ENCODE measurements around the gene PARD6A. TPM values are rescaled to one million over a fixed set of nuclear protein-coding genes. Genes with fewer than 3 reads are reported as not detected.

Gene PARD6A
- total and polyA plus RNA-seq, 2 of the 4 experiments (the other 2 are of a cell fraction): 0.36 to 0.55 TPM

DNA sequence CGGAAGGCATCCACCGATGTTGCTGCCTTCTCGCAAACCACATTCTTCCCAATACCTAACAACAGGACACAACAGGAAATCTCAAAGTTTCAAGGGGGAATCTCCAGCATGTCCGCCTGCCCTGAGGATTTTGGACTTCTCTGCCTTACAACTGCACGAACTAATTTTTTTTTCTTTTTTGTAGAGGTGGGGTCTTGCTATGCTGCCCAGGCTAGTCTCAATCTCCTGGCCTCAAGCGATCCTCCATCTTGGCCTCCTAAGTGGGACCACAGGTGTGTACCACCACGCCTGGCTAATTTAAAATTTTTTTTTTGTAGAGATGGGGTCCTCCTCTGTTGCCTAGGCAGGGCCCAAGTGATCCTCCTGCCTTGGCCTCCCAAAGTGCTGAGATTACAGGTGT, 15.2 kb downstream of the PARD6A start:
- no peak overlapping the region for H2BK15ac ChIP-seq (ENCODE audit: low read depth, low read length)
- no peak overlapping the region for H3K4me3 ChIP-seq (ENCODE audit: insufficient read depth, low read depth, low read length)
- POLR2A ChIA-PET (ENCODE audit: unreplicated experiment): no interaction called here
- 0 out of 2 replicates have a peak, but pooled peaks cover 3% of the 10 kb centered on the region for H3K9me1 ChIP-seq (ENCODE audit: insufficient read depth, low read length)
- H4K91ac ChIP-seq (ENCODE audit: insufficient read depth, low read depth, low read length): no peak overlapping the region
- TF ChIP-seq RAD21 (IDR thresholded peaks at IDR 0.05; ENCODE audit: low read length) (no peak), RFX5 (IDR thresholded peaks at IDR 0.05; ENCODE audit: low read depth, low read length) (no peak), MAFK (IDR thresholded peaks at IDR 0.05; ENCODE audit: low read depth, low read length) (no peak), MAZ (IDR thresholded peaks at IDR 0.05; ENCODE audit: borderline replicate concordance, low read depth, low read length) (no peak)
- H3K56ac ChIP-seq (ENCODE audit: extremely low read depth, insufficient read depth, low read length): no peak overlapping the region
- no peak overlapping the region for H3K23ac ChIP-seq (ENCODE audit: low read depth, low read length)
- no peak overlapping the region for H3K4me2 ChIP-seq (ENCODE audit: low read depth, low read length)
- H3K9ac ChIP-seq (ENCODE audit: low read depth, low read length): no peak overlapping the region
- in situ Hi-C loops (cut with MboI; ENCODE audit: low sequenced_read_pairs) (no loop called here), intact Hi-C loops (cut with micrococcal nuclease) (loop anchor here (10.0 kb wide), 1 partner anchor 359 kb away; no protein-coding TSS in a partner anchor), dilution Hi-C loops (cut with HindIII; ENCODE audit: low sequenced_read_pairs, unreplicated experiment) (no loop called here)
- no peaks in the 10 kb centered on the region for H3K9me3 ChIP-seq (ENCODE audit: control insufficient read depth, insufficient read depth, low read length)
- no peak for ATAC-seq (ENCODE audit: low read depth)
- H3K79me1 ChIP-seq (ENCODE audit: low read depth in 1 of 2, low read length in 2 of 2): peaks cover 0 to 16% of the 10 kb centered on the region in 2 experiments; a peak in 2 of 4 replicates
- CTCF ChIA-PET: no interaction called here
- H3K27me3 ChIP-seq (ENCODE audit: control insufficient read depth, insufficient read depth, low read length): no peaks in the 10 kb centered on the region
- H3K36me3 ChIP-seq (ENCODE audit: control insufficient read depth, insufficient read depth, low read length): peaks cover 12% of the 10 kb centered on the region; the same call in 1 of the 2 replicates
- WGBS, 2 experiments (ENCODE audit: extremely low coverage in 2 of 2, insufficient read length in 1 of 2): no CpG with 5 or more reads among the region's 7 CpGs
- no peak overlapping the region for H2BK5ac ChIP-seq (ENCODE audit: low read depth, low read length, poor library complexity, severe bottlenecking)
- no TSS peak for BruUV-seq (replicated peaks)
- no peak overlapping the region for H2AK5ac ChIP-seq (ENCODE audit: low read depth, low read length)
- H2AK9ac ChIP-seq (replicated peaks; ENCODE audit: low read depth, low read length, poor library complexity): no peak overlapping the region
- H3K4ac ChIP-seq (ENCODE audit: low read depth, low read length): no peak overlapping the region
- no peak overlapping the region for H2BK20ac ChIP-seq (ENCODE audit: low read depth, low read length)
- H3K18ac ChIP-seq (ENCODE audit: low read depth, low read length): no peak overlapping the region
- H3K27ac ChIP-seq (ENCODE audit: insufficient read depth, low read length): no peak overlapping the region
- H4K8ac ChIP-seq (ENCODE audit: low read depth in 2 of 2, low read length in 2 of 2): no peak overlapping the region
- no peak overlapping the region for H4K5ac ChIP-seq (ENCODE audit: low read depth, low read length)
- H4K20me1 ChIP-seq (ENCODE audit: insufficient read depth, low read length): 0 out of 2 replicates have a peak, but pooled peaks cover 4% of the 10 kb centered on the region
- H2AFZ ChIP-seq (replicated peaks; ENCODE audit: low read length, poor library complexity): no peak overlapping the region
- DNase-seq: no peak
- no peaks in the 10 kb centered on the region for H3K4me1 ChIP-seq (ENCODE audit: control insufficient read depth, insufficient read depth, low read length)
- no peak overlapping the region for H3K14ac ChIP-seq (replicated peaks; ENCODE audit: low read depth, low read length)
- no peak overlapping the region for H2BK120ac ChIP-seq (ENCODE audit: low read depth, low read length)

All from IMR-90 (cell line).